Keratinocyte (primary cell): ENCODE measurements around the gene TRAF7.

Experiments used
- CTCF ChIP-seq, 3 experiments: IDR thresholded peaks in 1 of 3; conservative IDR thresholded peaks in 1 of 3; optimal IDR thresholded peaks in 1 of 3; 2 replicates in 2 of 3; 3 replicates in 1 of 3; pipeline versions ENCODE3 to v1.5.1; 2011; ENCODE audit warnings: low read length in 3 of 3, mild to moderate bottlenecking in 3 of 3, moderate library complexity in 2 of 3, control low read depth in 1 of 3, inconsistent platforms in 1 of 3; ENCODE audit not compliant: insufficient read depth in 2 of 3; ENCODE audit errors: extremely low read depth in 1 of 3
- EZH2 ChIP-seq: IDR thresholded peaks from one replicate; pipeline ENCODE4 v1.6.1; 2012; ENCODE audit warnings: inconsistent platforms, mild to moderate bottlenecking, low read length, moderate library complexity

GRCh38 chr16:2209258-2210008 lies 53.9 kb downstream of the TRAF7 start:
- TF ChIP-seq CTCF (optimal IDR thresholded peaks at IDR 0.05 in 1 of 3, IDR thresholded peaks at IDR 0.05 in 1 of 3, conservative IDR thresholded peaks at IDR 0.05 in 1 of 3; ENCODE audit: extremely low read depth in 1 of 3, insufficient read depth in 2 of 3, low read length in 3 of 3) (no peak), EZH2 (no peak)
